OCI-LY7 (cell line): ENCODE results near the gene PTH1R.

Source experiments
- EZH2phosphoT487 ChIP-seq: fragments of 200-600 bp; sonication (generic); IDR thresholded peaks from 2 replicates; pipeline ENCODE4 v1.6.1; 2018; ENCODE audit warnings: low read depth, borderline replicate concordance, mild to moderate bottlenecking, mixed run types, antibody characterized with exemption, low read length, moderate library complexity, mixed read lengths
- TF ChIP-seq, protein P1 (sequence below): fragments of 200-600 bp; sonication (generic); conservative IDR thresholded peaks from 2 replicates; pipeline ENCODE4 v1.5.1; 2014; ENCODE audit warnings: mild to moderate bottlenecking, antibody characterized with exemption, low read length, moderate library complexity, mixed read lengths

- no peak for TF ChIP-seq EZH2phosphoT487
- TF ChIP-seq, protein P1, sequence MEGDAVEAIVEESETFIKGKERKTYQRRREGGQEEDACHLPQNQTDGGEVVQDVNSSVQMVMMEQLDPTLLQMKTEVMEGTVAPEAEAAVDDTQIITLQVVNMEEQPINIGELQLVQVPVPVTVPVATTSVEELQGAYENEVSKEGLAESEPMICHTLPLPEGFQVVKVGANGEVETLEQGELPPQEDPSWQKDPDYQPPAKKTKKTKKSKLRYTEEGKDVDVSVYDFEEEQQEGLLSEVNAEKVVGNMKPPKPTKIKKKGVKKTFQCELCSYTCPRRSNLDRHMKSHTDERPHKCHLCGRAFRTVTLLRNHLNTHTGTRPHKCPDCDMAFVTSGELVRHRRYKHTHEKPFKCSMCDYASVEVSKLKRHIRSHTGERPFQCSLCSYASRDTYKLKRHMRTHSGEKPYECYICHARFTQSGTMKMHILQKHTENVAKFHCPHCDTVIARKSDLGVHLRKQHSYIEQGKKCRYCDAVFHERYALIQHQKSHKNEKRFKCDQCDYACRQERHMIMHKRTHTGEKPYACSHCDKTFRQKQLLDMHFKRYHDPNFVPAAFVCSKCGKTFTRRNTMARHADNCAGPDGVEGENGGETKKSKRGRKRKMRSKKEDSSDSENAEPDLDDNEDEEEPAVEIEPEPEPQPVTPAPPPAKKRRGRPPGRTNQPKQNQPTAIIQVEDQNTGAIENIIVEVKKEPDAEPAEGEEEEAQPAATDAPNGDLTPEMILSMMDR, result no peak
Observed at GRCh38 chr3:46849686-46850467, 27.6 kb upstream of the PTH1R start.
